HEK293 (cell line): Measurements from ENCODE around the gene KLRD1.
A peak's percentile ranks its signal among the peaks of the same experiment; 100 is the strongest.

Source experiments
- CTCF ChIA-PET: fragments of 350-600 bp; formaldehyde crosslinking; extraction: SDS; loops from one replicate; lab custom pipeline; 2021; ENCODE audit warnings: antibody characterized with exemption; lab: Yijun Ruan, JAX
- POLR2A ChIA-PET: fragments of 300-600 bp; formaldehyde crosslinking; extraction: SDS; loops from one replicate; lab custom pipeline; 2020; ENCODE audit warnings: antibody characterized with exemption, inconsistent platforms; lab: Yijun Ruan, JAX
- H3K27ac ChIP-seq: fragments of 200-500 bp; sonication (Bioruptor generic); 2 replicates; pipeline ENCODE4 v1.5.1; 2014; ENCODE audit warnings: low read depth, low read length, control low read depth, inconsistent platforms; ENCODE audit errors: extremely low read depth
- H3K36me3 ChIP-seq, 2 experiments: fragments of 200-500 bp in 1 of 2; sonication (Bioruptor generic) in 1 of 2; 1 replicate in 1 of 2; 2 replicates in 1 of 2; pipeline ENCODE4 v1.5.1; 2014 to 2017; ENCODE audit warnings: inconsistent platforms in 2 of 2, low read length in 2 of 2; ENCODE audit not compliant: control insufficient read depth in 2 of 2, insufficient read depth in 1 of 2
- H3K4me1 ChIP-seq: fragments of 200-500 bp; sonication (Bioruptor generic); 2 replicates; pipeline ENCODE4 v1.5.1; 2014; ENCODE audit warnings: mild to moderate bottlenecking, low read length, inconsistent platforms; ENCODE audit not compliant: control insufficient read depth, insufficient read depth
- H3K4me3 ChIP-seq: 2 replicates; pipeline ENCODE4 v1.5.1; 2011; ENCODE audit warnings: low read depth, mild to moderate bottlenecking, control low read depth, low read length, moderate library complexity
- H3K9me3 ChIP-seq: fragments of 200-500 bp; sonication (Bioruptor generic); 2 replicates; pipeline ENCODE4 v1.5.1; 2014; ENCODE audit warnings: low read depth, low read length, inconsistent platforms; ENCODE audit not compliant: control insufficient read depth, insufficient read depth
- BCL11B ChIP-seq: fragments of 450-650 bp; formaldehyde crosslinking; IDR thresholded peaks from 2 replicates; pipeline ENCODE4 v1.5.1; 2016; ENCODE audit warnings: low read depth, missing biosample characterization, missing genetic modification characterization
- MYNN ChIP-seq: fragments of 450-650 bp; formaldehyde crosslinking; IDR thresholded peaks from 2 replicates; pipeline ENCODE4 v1.5.1; 2016; ENCODE audit warnings: missing biosample characterization, missing genetic modification characterization, borderline replicate concordance
- SP7 ChIP-seq: fragments of 450-650 bp; formaldehyde crosslinking; IDR thresholded peaks from 2 replicates; pipeline ENCODE4 v1.5.1; 2016; ENCODE audit warnings: missing biosample characterization, missing genetic modification characterization
- ZNF138 ChIP-seq: fragments of 450-650 bp; formaldehyde crosslinking; IDR thresholded peaks from 2 replicates; pipeline ENCODE4 v1.5.1; 2016; ENCODE audit warnings: missing biosample characterization, missing genetic modification characterization, borderline replicate concordance
- ZNF140 ChIP-seq: fragments of 450-650 bp; formaldehyde crosslinking; IDR thresholded peaks from 2 replicates; pipeline ENCODE4 v1.5.1; 2016; ENCODE audit warnings: missing biosample characterization, missing genetic modification characterization
- ZNF146 ChIP-seq: fragments of 450-650 bp; formaldehyde crosslinking; IDR thresholded peaks from 2 replicates; pipeline ENCODE4 v1.5.1; 2016; ENCODE audit warnings: missing biosample characterization, missing genetic modification characterization
- ZNF426 ChIP-seq: fragments of 450-650 bp; formaldehyde crosslinking; IDR thresholded peaks from 2 replicates; pipeline ENCODE4 v1.5.1; 2017; ENCODE audit warnings: missing biosample characterization, missing genetic modification characterization, mild to moderate bottlenecking, inconsistent platforms, moderate library complexity
- ZNF48 ChIP-seq: fragments of 450-650 bp; formaldehyde crosslinking; IDR thresholded peaks from 2 replicates; pipeline ENCODE4 v1.5.1; 2016; ENCODE audit warnings: missing biosample characterization, missing genetic modification characterization
- ZNF513 ChIP-seq: fragments of 450-650 bp; IDR thresholded peaks from 2 replicates; pipeline ENCODE4 v1.5.1; 2018; ENCODE audit warnings: missing biosample characterization, missing genetic modification characterization
- ZNF548 ChIP-seq: fragments of 450-650 bp; formaldehyde crosslinking; IDR thresholded peaks from 2 replicates; pipeline ENCODE4 v1.5.1; 2016; ENCODE audit warnings: missing biosample characterization, missing genetic modification characterization
- ZNF626 ChIP-seq: fragments of 450-650 bp; sonication (Bioruptor Pico); formaldehyde crosslinking; IDR thresholded peaks from 2 replicates; pipeline ENCODE4 v1.5.1; 2018; ENCODE audit warnings: missing biosample characterization, missing genetic modification characterization, inconsistent platforms
- ZNF639 ChIP-seq: fragments of 450-650 bp; formaldehyde crosslinking; IDR thresholded peaks from 2 replicates; pipeline ENCODE4 v1.5.1; 2016; ENCODE audit warnings: missing biosample characterization, missing genetic modification characterization
- ZNF792 ChIP-seq: fragments of 450-650 bp; formaldehyde crosslinking; IDR thresholded peaks from 2 replicates; pipeline ENCODE4 v1.5.1; 2016; ENCODE audit warnings: missing biosample characterization, missing genetic modification characterization
- ZSCAN16 ChIP-seq: fragments of 450-650 bp; formaldehyde crosslinking; IDR thresholded peaks from 2 replicates; pipeline ENCODE4 v1.5.1; 2016; ENCODE audit warnings: missing biosample characterization, missing genetic modification characterization
- TF ChIP-seq, protein P1 (sequence below): fragments of 450-650 bp; formaldehyde crosslinking; IDR thresholded peaks from 2 replicates; pipeline ENCODE4 v1.5.0; 2017; ENCODE audit warnings: missing biosample characterization, missing genetic modification characterization, borderline replicate concordance

KLRD1 gene

GRCh38 chr12:10279937-10280336, 27.7 kb upstream of the KLRD1 start (continued):
- TF ChIP-seq MYNN (tag by site-specific recombination) (no peak), ZNF548 (no peak), ZNF138 (no peak), ZNF513 (tag by site-specific recombination) (no peak), ZNF146 (no peak), ZNF48 (tag by site-specific recombination) (no peak), SP7 (tag by site-specific recombination) (no peak), ZNF626 (tag by site-specific recombination) (no peak)

- POLR2A ChIA-PET, result no interaction called here
Observed at GRCh38 chr12:10283027-10283426, 24.6 kb upstream of the KLRD1 start.

GRCh38 chr12:10285919-10286318, 21.8 kb upstream of the KLRD1 start:
- H3K4me1 ChIP-seq, result no peaks in the 10 kb centered on the region
- no peaks in the 10 kb centered on the region for H3K9me3 ChIP-seq
- H3K36me3 ChIP-seq, result no peaks in the 10 kb centered on the region
- ChIA-PET POLR2A (no interaction called here), CTCF (no interaction called here)
- no peak overlapping the region for H3K27ac ChIP-seq
- no peak for TF ChIP-seq ZNF639 (tag by site-specific recombination)
- TF ChIP-seq BCL11B (tag by site-specific recombination), result no peak
- no peak for TF ChIP-seq ZSCAN16 (tag by site-specific recombination)
- no peak overlapping the region for H3K4me3 ChIP-seq

More at GRCh38 chr12:10283027-10283426, 24.6 kb upstream of the KLRD1 start:
- no peaks in the 10 kb centered on the region for H3K4me1 ChIP-seq
- H3K27ac ChIP-seq, result no peak overlapping the region
- TF ChIP-seq ZNF792 (no peak), ZNF140 (0 out of 2 replicates have a peak, but pooled peaks have one; percentile 8)
- H3K9me3 ChIP-seq, result no peaks in the 10 kb centered on the region
- CTCF ChIA-PET, result interaction anchor here (0.5 kb wide), 1 partner anchor 32 kb away, joined by 5 read pairs; no protein-coding TSS in a partner anchor
- no peak overlapping the region for H3K4me3 ChIP-seq
- no peaks in the 10 kb centered on the region for H3K36me3 ChIP-seq

- H3K4me3 ChIP-seq, result no peak overlapping the region
- H3K27ac ChIP-seq, result no peak overlapping the region
- H3K36me3 ChIP-seq, result no peaks in the 10 kb centered on the region
- no peaks in the 10 kb centered on the region for H3K4me1 ChIP-seq
- no peak for TF ChIP-seq ZNF426 (tag by site-specific recombination)
- H3K9me3 ChIP-seq, result no peaks in the 10 kb centered on the region
- ChIA-PET POLR2A (no interaction called here), CTCF (interaction anchor here (0.6 kb wide), 1 partner anchor 1804 kb away, joined by 3 read pairs; no protein-coding TSS in a partner anchor)
Observed at GRCh38 chr12:10289005-10289754, 18.5 kb upstream of the KLRD1 start.

DNA sequence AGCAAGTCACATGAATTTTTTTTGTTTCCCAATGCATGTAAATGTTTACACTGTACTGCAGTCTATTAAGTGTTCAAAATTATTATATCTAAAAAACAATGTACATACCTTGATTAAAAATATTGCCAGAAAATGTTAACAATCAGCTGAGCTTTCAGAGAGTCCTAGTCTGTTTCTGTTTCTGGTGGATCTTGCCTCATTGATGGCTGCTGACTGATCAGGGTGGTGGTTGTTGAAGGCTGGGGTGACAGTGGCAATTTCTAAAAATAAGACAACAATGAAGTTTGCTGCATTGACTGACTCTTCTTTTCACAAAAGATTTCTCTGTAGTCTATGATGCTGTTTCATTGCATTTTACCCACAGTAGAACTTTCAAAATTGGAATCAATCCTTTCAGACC, 16.6 kb upstream of the KLRD1 start:
- no peaks in the 10 kb centered on the region for H3K36me3 ChIP-seq
- TF ChIP-seq, protein P1, sequence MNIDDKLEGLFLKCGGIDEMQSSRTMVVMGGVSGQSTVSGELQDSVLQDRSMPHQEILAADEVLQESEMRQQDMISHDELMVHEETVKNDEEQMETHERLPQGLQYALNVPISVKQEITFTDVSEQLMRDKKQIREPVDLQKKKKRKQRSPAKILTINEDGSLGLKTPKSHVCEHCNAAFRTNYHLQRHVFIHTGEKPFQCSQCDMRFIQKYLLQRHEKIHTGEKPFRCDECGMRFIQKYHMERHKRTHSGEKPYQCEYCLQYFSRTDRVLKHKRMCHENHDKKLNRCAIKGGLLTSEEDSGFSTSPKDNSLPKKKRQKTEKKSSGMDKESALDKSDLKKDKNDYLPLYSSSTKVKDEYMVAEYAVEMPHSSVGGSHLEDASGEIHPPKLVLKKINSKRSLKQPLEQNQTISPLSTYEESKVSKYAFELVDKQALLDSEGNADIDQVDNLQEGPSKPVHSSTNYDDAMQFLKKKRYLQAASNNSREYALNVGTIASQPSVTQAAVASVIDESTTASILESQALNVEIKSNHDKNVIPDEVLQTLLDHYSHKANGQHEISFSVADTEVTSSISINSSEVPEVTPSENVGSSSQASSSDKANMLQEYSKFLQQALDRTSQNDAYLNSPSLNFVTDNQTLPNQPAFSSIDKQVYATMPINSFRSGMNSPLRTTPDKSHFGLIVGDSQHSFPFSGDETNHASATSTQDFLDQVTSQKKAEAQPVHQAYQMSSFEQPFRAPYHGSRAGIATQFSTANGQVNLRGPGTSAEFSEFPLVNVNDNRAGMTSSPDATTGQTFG (tag by site-specific recombination), result no peak
- TF ChIP-seq, all 188 proteins: peak for 0
- H3K4me3 ChIP-seq, result no peak overlapping the region
- H3K27ac ChIP-seq, result no peak overlapping the region
- H3K9me3 ChIP-seq, result no peaks in the 10 kb centered on the region
- ChIA-PET CTCF (no interaction called here), POLR2A (no interaction called here)
- no peaks in the 10 kb centered on the region for H3K4me1 ChIP-seq
